GM12878 (cell line): ENCODE results near the gene ZNF423.

Source experiments
- BHLHE40 ChIP-seq, 2 experiments: fragments of 450-650 bp in 1 of 2; IDR thresholded peaks; 2 replicates each; pipeline ENCODE4 v1.6.1; 2011 to 2017; ENCODE audit warnings: low read depth in 2 of 2, borderline replicate concordance in 1 of 2, improper control_type of control experiment in 1 of 2, low read length in 1 of 2, mild to moderate bottlenecking in 1 of 2
- CTCF ChIP-seq, 3 experiments: IDR thresholded peaks in 2 of 3; conservative IDR thresholded peaks in 1 of 3; 2 replicates each; pipeline ENCODE4 v1.5.1; 2011; ENCODE audit warnings: low read depth in 3 of 3, low read length in 3 of 3, mild to moderate bottlenecking in 3 of 3, control low read depth in 2 of 3, moderate library complexity in 2 of 3, inconsistent platforms in 1 of 3, mixed read lengths in 1 of 3; ENCODE audit not compliant: control insufficient read depth in 2 of 3, insufficient read depth in 1 of 3; ENCODE audit errors: extremely low read depth in 1 of 3
- E2F4 ChIP-seq: IDR thresholded peaks from 2 replicates; pipeline ENCODE4 v1.6.1; 2012; ENCODE audit warnings: low read depth, low read length, improper control_type of control experiment
- EGR1 ChIP-seq, 2 experiments: IDR thresholded peaks; 1 replicate in 1 of 2; 2 replicates in 1 of 2; pipeline ENCODE4 v1.6.1; 2011 to 2012; ENCODE audit warnings: low read depth in 2 of 2, low read length in 2 of 2, borderline replicate concordance in 1 of 2, mild to moderate bottlenecking in 1 of 2, moderate library complexity in 1 of 2
- ESRRA ChIP-seq: IDR thresholded peaks from 2 replicates; pipeline ENCODE4 v1.6.1; 2012; ENCODE audit warnings: mild to moderate bottlenecking, low read length, improper control_type of control experiment
- HDAC2 ChIP-seq: fragments of 200-600 bp; sonication (generic); IDR thresholded peaks from 2 replicates; pipeline ENCODE4 v1.6.1; 2017
- KDM1A ChIP-seq: fragments of 200-600 bp; sonication (generic); IDR thresholded peaks from 2 replicates; pipeline ENCODE4 v1.6.1; 2016; ENCODE audit warnings: borderline replicate concordance
- RBBP5 ChIP-seq: fragments of 200-600 bp; sonication (generic); conservative IDR thresholded peaks from 2 replicates; pipeline ENCODE4 v1.6.1; 2016
- REST ChIP-seq: IDR thresholded peaks from 2 replicates; pipeline ENCODE4 v1.6.1; 2012; ENCODE audit warnings: mild to moderate bottlenecking, low read depth, low read length
- RFX5 ChIP-seq: IDR thresholded peaks from 2 replicates; pipeline ENCODE4 v1.6.1; 2011; ENCODE audit warnings: low read depth, low read length, improper control_type of control experiment
- TAF1 ChIP-seq: IDR thresholded peaks from 2 replicates; pipeline ENCODE4 v1.6.1; 2011; ENCODE audit warnings: mild to moderate bottlenecking, low read depth, low read length, borderline replicate concordance
- TARDBP ChIP-seq: IDR thresholded peaks from 2 replicates; pipeline ENCODE4 v1.6.1; 2016; ENCODE audit warnings: borderline replicate concordance
- YBX1 ChIP-seq: fragments of 450-650 bp; IDR thresholded peaks from 2 replicates; pipeline ENCODE4 v1.6.1; 2016; ENCODE audit warnings: antibody characterized with exemption
- ZNF24 ChIP-seq: fragments of 450-650 bp; IDR thresholded peaks from 2 replicates; pipeline ENCODE4 v1.6.1; 2017; ENCODE audit warnings: antibody characterized with exemption, mild to moderate bottlenecking

DNA sequence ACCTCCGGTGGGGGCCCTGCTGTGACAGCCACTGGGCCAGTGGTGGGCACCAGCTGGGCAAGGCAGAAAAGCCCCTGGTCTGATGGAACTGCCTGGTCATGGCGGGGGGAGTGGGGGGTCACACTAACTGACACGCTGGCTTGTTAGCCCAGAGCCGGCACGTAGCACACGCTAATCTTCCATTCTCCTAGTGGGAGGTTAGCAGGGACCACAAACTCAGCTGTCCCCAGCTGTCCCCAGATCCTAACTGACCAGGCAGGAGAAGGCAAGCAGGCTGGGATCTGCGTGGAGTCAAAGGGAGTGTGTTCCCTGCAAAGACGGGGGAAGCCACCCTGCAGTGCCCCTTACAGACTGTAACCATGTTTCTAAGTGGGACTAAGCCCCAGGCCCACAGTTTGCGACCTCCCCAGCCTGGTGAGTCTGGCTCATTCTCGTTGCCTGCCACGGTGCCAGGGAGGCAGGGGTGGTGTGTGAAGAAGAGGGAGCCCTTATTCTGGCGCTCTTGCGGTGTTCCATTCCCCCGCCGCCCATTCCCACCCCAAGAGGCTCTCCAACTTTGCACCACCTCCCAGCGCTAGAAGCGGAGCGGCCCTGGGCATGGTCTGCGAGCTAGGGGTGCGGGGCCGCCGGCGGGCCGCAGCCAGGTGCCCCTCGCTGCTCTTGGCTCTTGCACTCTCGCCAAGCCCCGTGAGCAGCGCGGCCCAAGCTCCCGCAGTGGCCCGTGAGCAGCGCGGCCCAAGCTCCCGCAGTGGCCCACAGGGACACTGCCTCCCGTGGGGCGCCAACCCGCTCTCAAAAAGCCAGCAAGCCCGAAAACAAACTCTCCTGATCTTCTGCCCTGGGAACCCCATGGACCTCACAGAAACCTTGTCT, 12.1 kb upstream of the ZNF423 start:
- TF ChIP-seq YBX1 (no peak), RBBP5 (no peak), BHLHE40 (IDR thresholded peaks at IDR 0.05; ENCODE audit: borderline replicate concordance in 1 of 2, low read depth in 2 of 2, low read length in 1 of 2) (no peak), RFX5 (no peak), CTCF (IDR thresholded peaks at IDR 0.05 in 2 of 3, conservative IDR thresholded peaks at IDR 0.05 in 1 of 3; ENCODE audit: control insufficient read depth in 2 of 3, extremely low read depth in 1 of 3, insufficient read depth in 1 of 3, low read depth in 3 of 3, low read length in 3 of 3) (no peak), HDAC2 (no peak), ZNF24 (no peak), REST (no peak), KDM1A (no peak), ESRRA (no peak), TARDBP (no peak), E2F4 (no peak), TAF1 (no peak), EGR1 (IDR thresholded peaks at IDR 0.05; ENCODE audit: borderline replicate concordance in 1 of 2, low read depth in 2 of 2, low read length in 2 of 2) (no peak)
